GM12865 (cell line): Measurements from ENCODE around the gene TDG.

Source experiments
- DNase-seq: peaks from one replicate; pipeline ENCODE4 v3.0.0; 2010; ENCODE audit warnings: low read depth
- H3K4me3 ChIP-seq: 2 replicates; pipeline ENCODE4 v1.5.1; 2011; ENCODE audit warnings: mild to moderate bottlenecking, low read depth, low read length, control low read depth
- TF ChIP-seq, protein P1 (sequence below): IDR thresholded peaks from 2 replicates; pipeline ENCODE4 v1.5.1; 2011; ENCODE audit warnings: low read length, control low read depth, low read depth, inconsistent platforms; ENCODE audit not compliant: insufficient read depth; ENCODE audit errors: missing control alignments

TDG gene

DNA sequence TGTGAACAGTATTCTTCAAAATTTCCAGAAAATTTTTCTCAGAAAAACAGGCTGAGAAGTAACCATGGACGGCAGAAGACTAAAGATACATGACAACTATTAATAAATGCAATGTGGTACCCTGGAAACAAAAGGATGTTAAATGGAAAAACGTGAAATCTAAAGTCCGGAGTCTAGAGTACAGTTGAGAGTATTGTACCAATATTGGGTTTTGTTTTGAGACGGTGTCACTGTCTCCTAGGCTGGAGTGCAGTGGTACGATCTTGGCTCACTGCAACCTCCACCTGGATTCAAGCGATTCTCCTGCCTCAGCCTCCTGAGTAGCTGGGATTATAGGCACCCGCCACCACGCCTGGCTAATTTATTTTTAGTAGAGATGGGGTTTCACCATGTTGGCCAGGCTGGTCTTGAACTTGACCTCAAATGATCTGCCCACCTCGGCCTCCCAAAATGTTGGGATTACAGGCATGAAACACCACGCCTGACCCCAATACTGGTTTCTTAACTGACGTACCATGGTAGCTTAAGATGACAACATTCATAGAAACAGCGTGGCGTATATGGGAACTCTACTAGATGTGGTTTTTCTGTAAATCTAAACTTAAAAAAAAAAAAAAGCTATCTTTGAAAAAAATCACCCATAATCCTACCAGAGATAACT, 16.8 kb upstream of the TDG start:
- no peak for DNase-seq
- no peak overlapping the region for H3K4me3 ChIP-seq
- TF ChIP-seq, protein P1, sequence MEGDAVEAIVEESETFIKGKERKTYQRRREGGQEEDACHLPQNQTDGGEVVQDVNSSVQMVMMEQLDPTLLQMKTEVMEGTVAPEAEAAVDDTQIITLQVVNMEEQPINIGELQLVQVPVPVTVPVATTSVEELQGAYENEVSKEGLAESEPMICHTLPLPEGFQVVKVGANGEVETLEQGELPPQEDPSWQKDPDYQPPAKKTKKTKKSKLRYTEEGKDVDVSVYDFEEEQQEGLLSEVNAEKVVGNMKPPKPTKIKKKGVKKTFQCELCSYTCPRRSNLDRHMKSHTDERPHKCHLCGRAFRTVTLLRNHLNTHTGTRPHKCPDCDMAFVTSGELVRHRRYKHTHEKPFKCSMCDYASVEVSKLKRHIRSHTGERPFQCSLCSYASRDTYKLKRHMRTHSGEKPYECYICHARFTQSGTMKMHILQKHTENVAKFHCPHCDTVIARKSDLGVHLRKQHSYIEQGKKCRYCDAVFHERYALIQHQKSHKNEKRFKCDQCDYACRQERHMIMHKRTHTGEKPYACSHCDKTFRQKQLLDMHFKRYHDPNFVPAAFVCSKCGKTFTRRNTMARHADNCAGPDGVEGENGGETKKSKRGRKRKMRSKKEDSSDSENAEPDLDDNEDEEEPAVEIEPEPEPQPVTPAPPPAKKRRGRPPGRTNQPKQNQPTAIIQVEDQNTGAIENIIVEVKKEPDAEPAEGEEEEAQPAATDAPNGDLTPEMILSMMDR, result no peak

DNA sequence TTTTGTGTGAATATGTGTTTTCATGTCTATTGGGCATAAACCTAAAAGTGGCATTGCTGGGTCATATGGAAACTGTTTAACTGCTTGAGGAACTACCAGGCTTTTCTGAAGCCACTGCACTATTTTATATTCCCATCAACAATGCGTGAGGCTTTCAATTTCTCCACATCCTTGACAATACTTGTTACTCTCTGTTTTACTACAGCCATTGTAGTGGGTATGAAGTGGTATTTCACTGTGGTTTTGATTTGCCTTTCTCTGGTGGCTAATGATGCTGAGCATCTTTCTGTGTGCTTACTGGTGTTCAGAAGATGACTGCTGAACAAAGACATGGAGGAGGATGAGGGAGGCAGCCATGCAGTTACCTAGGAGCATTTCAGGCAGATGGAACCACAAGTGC, 13.2 kb upstream of the TDG start:
- no peak overlapping the region for H3K4me3 ChIP-seq
- TF ChIP-seq, protein P1, result no peak
- DNase-seq, result peak; percentile 39

DNA sequence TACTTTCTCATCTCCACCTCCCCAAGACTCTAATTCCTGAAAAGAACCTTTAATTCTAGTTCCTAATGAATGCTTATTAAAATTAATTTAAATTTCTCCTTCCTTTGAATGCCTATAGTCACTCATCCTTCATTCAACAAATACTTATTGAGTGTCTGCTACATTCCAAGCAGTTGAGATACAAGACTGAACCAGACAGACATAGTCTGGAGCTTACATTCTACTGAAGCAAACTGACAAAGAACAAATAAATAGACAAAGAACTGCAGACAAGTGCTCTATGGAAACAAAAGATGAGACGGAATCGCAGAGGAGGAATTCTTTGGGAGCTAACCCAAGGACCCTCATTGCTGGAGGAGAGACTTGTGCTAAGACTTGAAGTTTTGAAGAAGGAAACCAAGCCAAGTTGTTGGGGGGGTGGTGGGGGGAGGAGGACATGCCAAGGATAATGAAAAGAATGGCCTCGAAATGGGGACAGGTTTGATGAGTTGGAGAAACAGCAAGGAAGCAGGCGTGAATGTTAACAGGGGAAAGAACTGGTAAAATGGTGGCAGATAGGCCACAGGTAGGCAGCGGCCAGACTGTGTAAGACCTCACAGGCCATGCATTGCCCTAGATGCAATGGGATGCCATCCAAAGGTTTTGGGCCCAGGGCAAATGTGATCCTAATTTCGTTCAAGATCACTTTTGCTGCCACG, 9.7 kb upstream of the TDG start:
- no peak for DNase-seq

DNA sequence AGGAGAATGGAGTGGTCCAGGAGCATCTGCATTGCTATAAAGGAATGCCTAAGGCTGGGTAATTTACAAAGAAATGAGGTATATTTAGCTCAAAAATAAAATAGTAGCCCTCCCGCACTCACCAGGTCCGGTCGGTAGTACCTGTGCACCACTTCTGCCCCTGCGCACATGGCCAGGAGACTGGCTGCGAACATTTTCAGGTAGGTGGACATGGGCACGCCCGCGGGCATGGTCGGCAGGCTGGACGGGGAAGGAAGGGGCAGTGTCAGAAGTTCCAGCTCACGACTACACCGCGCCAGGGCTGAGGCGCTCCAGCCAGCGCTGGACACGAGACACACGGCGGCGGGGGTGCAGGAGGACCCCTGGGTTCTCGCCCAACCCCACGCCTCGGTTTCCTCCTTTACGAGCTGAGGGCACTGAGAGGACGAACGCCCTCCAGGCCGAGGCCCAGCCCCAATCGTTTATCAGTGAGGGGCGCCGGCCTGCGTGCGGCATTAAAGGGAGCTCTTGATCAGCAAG, 9.1 kb upstream of the TDG start:
- no peak for DNase-seq
- peak overlapping the region; percentile 76 for H3K4me3 ChIP-seq
- TF ChIP-seq, protein P1, result no peak

More for the DNA sequence above, 9.7 kb upstream of the TDG start:
- H3K4me3 ChIP-seq, result peak overlapping the region; percentile 76
- TF ChIP-seq, protein P1, result no peak

DNA sequence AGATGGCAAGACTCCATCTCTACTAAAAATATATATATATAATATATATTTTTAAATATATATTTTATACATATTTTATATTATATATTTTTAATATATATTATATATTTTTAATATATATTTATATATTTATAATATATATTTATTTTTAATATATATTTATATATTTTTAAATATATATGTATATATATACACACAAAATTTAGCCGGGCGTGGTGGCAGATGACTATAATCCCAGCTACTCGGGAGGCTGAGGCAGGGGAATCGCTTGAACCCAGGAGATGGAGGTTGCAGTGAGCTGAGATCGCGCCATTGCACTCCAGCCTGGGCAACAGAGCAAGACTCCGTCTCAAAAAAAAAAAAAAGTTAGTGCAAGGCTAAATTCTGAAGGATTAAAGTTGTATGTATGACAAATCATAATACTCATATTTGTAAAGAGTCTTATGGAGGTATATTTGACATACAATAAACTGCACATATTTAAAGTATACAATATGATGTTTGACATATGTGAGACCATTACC, 7.7 kb upstream of the TDG start:
- H3K4me3 ChIP-seq, result peak overlapping the region; percentile 76
- no peak for DNase-seq
- TF ChIP-seq, protein P1, result no peak

DNA sequence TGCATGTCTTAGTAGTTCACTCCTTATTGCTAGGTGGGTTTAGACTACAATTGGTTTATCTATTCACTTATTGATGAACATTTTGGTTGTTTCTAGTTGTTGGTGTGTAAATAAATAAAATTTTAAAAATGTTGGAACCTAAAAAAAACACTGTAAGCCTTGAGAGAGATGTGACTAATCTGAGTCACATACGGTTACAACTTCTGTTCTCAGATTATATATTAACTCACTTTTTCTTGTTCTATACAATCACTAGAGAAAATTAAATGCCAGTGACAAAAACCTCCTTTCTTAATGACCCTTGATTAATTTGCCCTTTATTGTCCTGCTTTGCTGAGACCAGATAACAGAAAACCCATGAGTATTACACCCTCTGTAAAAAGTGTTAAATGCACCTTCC, 7.1 kb upstream of the TDG start:
- TF ChIP-seq, protein P1, result no peak
- no peak for DNase-seq
- H3K4me3 ChIP-seq, result no peak overlapping the region
